GM21447 (cell line): ENCODE data around the gene GUCD1.

Experiments used
- ATAC-seq: cut with Tn5 transposase; IDR thresholded peaks from one replicate; pipeline ENCODE4 v1.9.1; 2021; ENCODE audit not compliant: unreplicated experiment

GUCD1 gene

GRCh38 chr22:24590596-24591173, 35.7 kb upstream of the GUCD1 start:
- ATAC-seq, result no peak

- no peak for ATAC-seq
Observed at GRCh38 chr22:24589518-24590030, 34.6 kb upstream of the GUCD1 start.

GRCh38 chr22:24588757-24589481, 34.0 kb upstream of the GUCD1 start:
- ATAC-seq, result no peak

- ATAC-seq, result no peak
Observed at GRCh38 chr22:24588381-24588756, 33.4 kb upstream of the GUCD1 start.

DNA sequence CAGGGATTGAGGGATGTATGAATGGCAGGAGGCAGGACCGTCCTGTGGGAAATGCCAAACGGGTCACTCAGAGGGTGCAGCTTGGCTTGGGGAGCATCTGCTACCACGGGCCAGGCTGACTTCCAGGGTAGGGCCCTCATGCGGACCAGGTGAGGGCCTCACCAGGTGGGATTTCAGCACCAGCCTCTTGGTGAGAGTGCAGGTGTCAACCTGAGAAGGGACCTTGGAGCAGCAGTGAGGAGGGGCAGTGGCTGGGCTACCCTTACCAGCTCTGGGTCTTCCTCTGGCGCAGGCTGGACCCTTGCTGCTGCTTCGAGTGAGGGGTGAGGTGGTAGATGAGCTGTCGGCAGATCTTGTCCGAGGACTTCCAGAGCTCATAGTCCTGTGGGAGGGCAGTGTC, 33.0 kb upstream of the GUCD1 start:
- no peak for ATAC-seq

DNA sequence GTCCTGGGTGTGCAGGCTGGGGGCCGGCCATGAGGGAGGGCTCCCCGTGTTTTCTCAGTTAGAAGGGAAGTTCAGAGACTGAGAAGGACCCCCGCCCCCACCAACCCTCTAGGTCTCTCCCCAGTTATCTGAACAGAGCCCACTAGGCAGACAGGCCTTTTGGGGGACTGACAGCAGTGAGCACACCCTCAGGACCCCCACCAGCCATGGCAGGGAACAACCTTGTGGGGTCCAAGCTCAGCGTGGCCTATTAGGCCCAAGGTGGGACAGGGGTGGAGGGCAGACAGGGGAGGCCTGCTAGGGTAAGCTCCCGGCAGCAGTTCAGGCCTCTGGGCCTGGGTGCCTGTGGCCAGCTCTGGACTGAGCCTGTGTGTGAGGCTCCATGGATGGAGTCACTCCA, 32.3 kb upstream of the GUCD1 start:
- no peak for ATAC-seq

GRCh38 chr22:24585927-24586546, 31.1 kb upstream of the GUCD1 start:
- no peak for ATAC-seq

- ATAC-seq, result no peak
Observed at GRCh38 chr22:24585461-24585860, 30.5 kb upstream of the GUCD1 start.

- ATAC-seq, result no peak
Observed at GRCh38 chr22:24584871-24585411, 30.0 kb upstream of the GUCD1 start.

- no peak for ATAC-seq
Observed at GRCh38 chr22:24584166-24584790, 29.3 kb upstream of the GUCD1 start.

DNA sequence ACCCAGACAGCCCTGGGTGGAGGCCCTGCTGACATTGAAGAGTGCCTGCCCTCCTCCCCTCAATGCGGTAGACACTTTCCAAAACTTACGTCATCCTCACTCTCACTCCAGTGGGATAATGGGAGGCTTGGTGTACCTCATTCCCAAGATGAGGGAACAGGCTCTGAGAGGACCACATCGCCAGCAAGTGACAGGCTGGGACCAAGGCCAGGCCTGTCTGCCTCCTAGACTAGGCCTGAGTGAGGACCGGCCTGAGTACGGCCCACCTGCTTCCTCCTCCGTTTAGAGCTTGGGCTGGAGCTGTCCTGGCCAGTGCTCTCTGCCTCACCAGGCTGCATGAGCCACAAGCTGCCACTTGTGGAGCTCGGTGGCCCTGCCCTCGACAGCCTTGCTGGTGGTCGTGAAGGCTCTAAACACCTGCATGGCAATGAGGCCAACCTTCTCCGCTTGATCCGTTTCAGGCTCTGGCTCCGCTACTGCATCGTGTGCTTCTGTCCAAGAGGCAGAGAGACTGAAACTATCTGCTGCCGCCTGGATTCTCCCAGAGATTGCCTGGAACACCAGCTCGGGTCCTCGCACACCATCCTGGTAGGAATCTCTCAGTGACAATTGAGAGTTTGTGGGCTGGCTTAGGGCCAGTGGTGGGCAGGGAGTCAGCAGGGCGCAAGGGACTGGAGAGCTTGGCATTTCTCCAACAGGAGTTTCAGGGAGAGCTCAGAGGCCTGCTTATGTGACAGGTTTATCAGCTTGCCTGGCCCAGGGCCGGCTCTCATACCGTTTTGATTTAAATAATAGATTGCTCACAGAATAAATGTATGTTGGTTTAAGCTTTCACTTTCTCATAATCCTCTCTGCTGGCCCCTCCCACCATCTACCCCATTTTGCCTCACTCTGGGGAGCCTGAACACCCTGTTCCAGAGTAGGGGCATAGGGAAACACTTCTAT, 28.6 kb upstream of the GUCD1 start:
- ATAC-seq, result no peak

GRCh38 chr22:24582056-24582814, 27.3 kb upstream of the GUCD1 start:
- ATAC-seq, result no peak

DNA sequence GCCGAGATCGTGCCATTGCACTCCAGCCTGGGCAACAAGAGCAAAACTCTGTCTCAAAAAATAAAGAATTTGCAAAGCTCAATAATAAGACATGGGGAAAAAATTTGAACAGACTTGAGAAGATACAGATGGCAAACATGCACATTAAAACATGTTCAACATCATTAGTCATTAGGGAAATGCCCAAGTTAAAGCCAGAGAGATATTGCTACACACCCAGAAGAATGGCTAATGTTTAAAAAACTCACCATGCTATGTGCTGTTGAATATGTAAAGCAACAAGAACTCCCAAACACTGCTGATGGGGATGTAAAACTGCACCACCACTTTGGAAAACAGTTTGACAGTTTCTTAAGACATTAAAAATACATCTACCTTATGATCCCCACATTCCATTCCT, 25.3 kb upstream of the GUCD1 start:
- no peak for ATAC-seq

DNA sequence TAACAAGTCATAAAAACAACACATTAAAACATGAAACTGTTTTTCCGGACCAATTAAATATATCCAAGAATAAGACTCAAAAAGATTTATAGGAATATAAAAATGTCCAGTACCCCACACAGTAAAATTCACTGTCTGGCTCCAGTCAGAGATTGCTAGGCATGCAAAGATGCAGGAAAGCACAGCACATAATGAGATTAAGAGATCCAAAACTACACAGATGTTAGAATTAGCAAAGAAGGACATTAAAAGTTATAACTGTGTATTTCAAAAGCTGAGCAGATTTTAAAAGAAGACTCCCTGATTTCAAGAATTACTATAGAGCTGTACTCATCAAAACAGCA, 24.3 kb upstream of the GUCD1 start:
- no peak for ATAC-seq

DNA sequence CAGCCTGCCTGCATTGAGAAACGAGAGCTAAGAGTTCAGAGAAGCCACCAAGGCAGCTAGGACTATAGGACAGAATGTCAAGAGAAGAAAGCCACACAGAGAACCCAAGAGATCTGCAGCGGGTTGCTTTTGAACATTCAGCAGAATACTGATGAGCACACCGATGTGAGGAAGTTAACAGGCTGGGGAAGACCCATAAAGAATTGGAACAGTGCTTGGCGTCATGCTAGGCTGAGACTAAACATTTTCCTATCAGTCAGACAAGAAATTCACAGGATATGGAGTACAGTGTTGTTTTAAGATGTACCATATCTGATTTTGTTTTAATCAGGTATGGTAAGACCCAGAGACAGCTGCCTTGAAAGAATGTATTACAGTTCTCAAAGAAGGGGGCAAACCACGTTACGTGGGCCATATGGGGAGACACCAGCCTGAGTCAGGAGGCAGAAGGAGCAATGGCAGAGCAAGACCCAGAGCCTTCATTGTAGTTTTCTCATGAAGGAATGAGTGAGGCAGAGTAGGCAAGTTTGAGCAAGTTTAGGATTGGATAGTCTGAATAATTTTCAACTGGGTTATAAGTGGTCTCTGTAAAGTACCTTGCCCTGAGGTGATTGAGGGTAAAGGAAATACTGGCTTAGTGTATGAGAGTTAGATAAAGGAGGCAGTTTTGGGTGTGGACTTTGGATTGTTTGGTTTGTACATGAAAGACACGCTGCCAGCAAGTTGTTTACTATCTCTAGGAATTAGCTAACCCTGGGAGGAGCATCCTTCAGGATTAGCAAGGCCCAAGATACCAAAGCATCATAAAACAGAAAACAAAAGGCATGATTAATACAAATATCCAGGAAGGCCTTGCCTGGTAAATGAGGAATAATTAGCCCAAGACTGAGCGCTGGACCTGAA, 23.7 kb upstream of the GUCD1 start:
- no peak for ATAC-seq

DNA sequence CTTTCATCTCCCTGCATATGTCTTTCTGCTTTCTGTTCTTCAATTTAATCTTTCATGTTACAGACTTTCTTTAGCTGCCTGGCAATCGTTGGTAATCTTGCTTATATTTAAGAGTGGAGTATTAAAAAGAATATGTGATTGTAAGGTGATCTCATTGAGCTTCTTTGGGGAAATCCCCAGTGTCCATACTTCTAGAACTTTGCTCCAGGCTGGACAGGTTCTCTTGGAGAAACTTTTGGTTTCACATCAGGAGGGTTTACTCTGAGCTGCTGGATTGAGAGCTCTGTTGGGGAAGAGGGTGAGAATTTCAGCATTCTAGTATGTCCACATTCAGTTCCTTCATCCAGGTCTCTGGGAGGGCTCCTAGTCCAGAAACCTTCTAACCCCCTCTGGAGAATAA, 21.8 kb upstream of the GUCD1 start:
- no peak for ATAC-seq

- no peak for ATAC-seq
Observed at GRCh38 chr22:24571266-24571665, 16.3 kb upstream of the GUCD1 start.

DNA sequence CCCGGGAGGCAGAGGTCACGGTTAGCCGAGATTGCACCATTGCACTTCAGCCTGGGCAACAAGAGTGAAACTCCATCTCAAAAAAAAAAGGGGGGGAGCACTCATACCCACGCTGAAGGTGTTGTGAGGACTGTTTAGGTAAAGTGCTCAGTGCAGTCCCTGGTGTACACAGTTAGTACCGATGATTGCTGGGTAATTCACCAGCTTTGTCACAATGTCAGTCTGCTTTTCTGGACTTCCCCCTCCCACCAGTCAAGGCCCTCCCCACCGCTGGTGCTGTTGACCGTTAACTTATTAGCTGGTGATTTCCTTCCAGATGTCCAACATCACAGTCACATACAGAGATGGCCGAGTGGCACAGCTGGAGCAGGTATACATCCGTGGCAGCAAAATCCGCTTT, 12.7 kb upstream of the GUCD1 start:
- ATAC-seq, result no peak
